HUES6 (cell line): ENCODE measurements around the gene IP6K2.
"Not testable (repeated sequence)": the region's sequence is repeated elsewhere in the genome, so short reads cannot be mapped to it uniquely, and the experiment has no call there.

ENCODE experiments used
- H3K27ac ChIP-seq: 2 replicates; pipeline ENCODE4 v1.7.0; 2013; ENCODE audit warnings: low read depth, mild to moderate bottlenecking, low read length, inconsistent platforms
- H3K27me3 ChIP-seq: 2 replicates; pipeline ENCODE4 v1.6.1; 2013; ENCODE audit warnings: low read length; ENCODE audit not compliant: control insufficient read depth, insufficient read depth
- H3K36me3 ChIP-seq: 2 replicates; pipeline ENCODE4 v1.6.1; 2013; ENCODE audit warnings: low read length; ENCODE audit not compliant: control insufficient read depth, insufficient read depth
- H3K4me1 ChIP-seq: 2 replicates; pipeline ENCODE4 v1.6.1; 2013; ENCODE audit warnings: low read length; ENCODE audit not compliant: control insufficient read depth, insufficient read depth
- H3K4me3 ChIP-seq: 2 replicates; pipeline ENCODE4 v1.5.1; 2013; ENCODE audit warnings: low read depth, low read length
- H3K9ac ChIP-seq: one replicate; pipeline ENCODE4 v1.6.1; 2013; ENCODE audit warnings: mild to moderate bottlenecking, low read length
- H3K9me3 ChIP-seq: 2 replicates; pipeline ENCODE4 v1.6.1; 2013; ENCODE audit warnings: low read depth, low read length; ENCODE audit not compliant: control insufficient read depth, insufficient read depth

IP6K2 gene

GRCh38 chr3:48727511-48727910 lies 10.5 kb upstream of the IP6K2 start:
- H3K4me3 ChIP-seq, result no peak overlapping the region
- peaks cover 5% of the 10 kb centered on the region; the same call in 1 of the 2 replicates for H3K9me3 ChIP-seq
- H3K27me3 ChIP-seq, result no peaks in the 10 kb centered on the region
- H3K36me3 ChIP-seq, result no peaks in the 10 kb centered on the region
- H3K4me1 ChIP-seq, result no peaks in the 10 kb centered on the region
- no peak overlapping the region for H3K9ac ChIP-seq
- no peak overlapping the region for H3K27ac ChIP-seq

GRCh38 chr3:48725185-48725855 lies 8.3 kb upstream of the IP6K2 start:
- not testable (repeated sequence) for H3K36me3 ChIP-seq, H3K27ac ChIP-seq, H3K4me3 ChIP-seq, H3K4me1 ChIP-seq, H3K27me3 ChIP-seq, H3K9me3 ChIP-seq, H3K9ac ChIP-seq

- Histone ChIP-seq H3K9me3 (peaks cover 5% of the 10 kb centered on the region; the same call in 1 of the 2 replicates), H3K4me3 (no peak overlapping the region), H3K36me3 (no peaks in the 10 kb centered on the region), H3K9ac (no peak overlapping the region), H3K27me3 (no peaks in the 10 kb centered on the region), H3K4me1 (no peaks in the 10 kb centered on the region), H3K27ac (no peak overlapping the region)
These were observed 6.7 kb upstream of the IP6K2 start for GRCh38 chr3:48723725-48724124.

GRCh38 chr3:48723293-48723692 lies 6.3 kb upstream of the IP6K2 start:
- H3K9ac ChIP-seq, H3K36me3 ChIP-seq, H3K27ac ChIP-seq, H3K4me3 ChIP-seq, H3K27me3 ChIP-seq, H3K9me3 ChIP-seq, H3K4me1 ChIP-seq: not testable (repeated sequence)

GRCh38 chr3:48716508-48716981 lies 476 bp downstream of the IP6K2 start:
- Histone ChIP-seq H3K9ac (peak overlapping the region; percentile 97), H3K4me1 (peaks cover 14% of the 10 kb centered on the region), H3K36me3 (peaks cover 38% of the 10 kb centered on the region), H3K27me3 (no peaks in the 10 kb centered on the region), H3K27ac (peak overlapping the region; percentile 96), H3K4me3 (peak overlapping the region; percentile 94), H3K9me3 (no peaks in the 10 kb centered on the region)

- no peak overlapping the region for H3K9ac ChIP-seq
- peaks cover 14% of the 10 kb centered on the region for H3K4me1 ChIP-seq
- H3K4me3 ChIP-seq, result peak overlapping the region; percentile 94
- no peaks in the 10 kb centered on the region for H3K9me3 ChIP-seq
- H3K36me3 ChIP-seq, result peaks cover 50% of the 10 kb centered on the region
- H3K27me3 ChIP-seq, result no peaks in the 10 kb centered on the region
- no peak overlapping the region for H3K27ac ChIP-seq
These were observed 1.7 kb downstream of the IP6K2 start for GRCh38 chr3:48715174-48715800.

GRCh38 chr3:48711727-48712126 lies 5.3 kb downstream of the IP6K2 start:
- Histone ChIP-seq H3K27ac (no peak overlapping the region), H3K9ac (no peak overlapping the region), H3K4me3 (no peak overlapping the region), H3K36me3 (peaks cover 81% of the 10 kb centered on the region), H3K27me3 (no peaks in the 10 kb centered on the region), H3K9me3 (no peaks in the 10 kb centered on the region), H3K4me1 (peaks cover 26% of the 10 kb centered on the region)

- Histone ChIP-seq H3K9me3 (no peaks in the 10 kb centered on the region), H3K9ac (no peak overlapping the region), H3K4me1 (peaks cover 17% of the 10 kb centered on the region), H3K27me3 (no peaks in the 10 kb centered on the region), H3K36me3 (peaks cover 82% of the 10 kb centered on the region), H3K4me3 (no peak overlapping the region), H3K27ac (peak overlapping the region; percentile 43; the same call in 1 of the 2 replicates)
These were observed 8.0 kb downstream of the IP6K2 start for GRCh38 chr3:48709051-48709461.

GRCh38 chr3:48708481-48708889 lies 8.5 kb downstream of the IP6K2 start:
- Histone ChIP-seq H3K4me3 (no peak overlapping the region), H3K27ac (peak overlapping the region; percentile 43; the same call in 1 of the 2 replicates), H3K27me3 (no peaks in the 10 kb centered on the region), H3K9ac (no peak overlapping the region), H3K36me3 (peaks cover 78% of the 10 kb centered on the region), H3K4me1 (peaks cover 17% of the 10 kb centered on the region), H3K9me3 (no peaks in the 10 kb centered on the region)

- peaks cover 70% of the 10 kb centered on the region for H3K36me3 ChIP-seq
- no peak overlapping the region for H3K9ac ChIP-seq
- no peaks in the 10 kb centered on the region for H3K27me3 ChIP-seq
- no peak overlapping the region for H3K4me3 ChIP-seq
- H3K9me3 ChIP-seq, result no peaks in the 10 kb centered on the region
- H3K4me1 ChIP-seq, result peaks cover 20% of the 10 kb centered on the region
- H3K27ac ChIP-seq, result no peak overlapping the region
These were observed 9.9 kb downstream of the IP6K2 start for GRCh38 chr3:48707157-48707556.

GRCh38 chr3:48702320-48702920 lies 14.6 kb downstream of the IP6K2 start:
- no peaks in the 10 kb centered on the region for H3K27me3 ChIP-seq
- H3K9ac ChIP-seq, result no peak overlapping the region
- H3K9me3 ChIP-seq, result no peaks in the 10 kb centered on the region
- peak overlapping the region; percentile 34; the same call in 1 of the 2 replicates for H3K4me3 ChIP-seq
- H3K27ac ChIP-seq, result peak overlapping the region; percentile 86
- H3K36me3 ChIP-seq, result peaks cover 61% of the 10 kb centered on the region
- H3K4me1 ChIP-seq, result peaks cover 10% of the 10 kb centered on the region
